ENCODE measurements around the gene FXYD3.

DNA sequence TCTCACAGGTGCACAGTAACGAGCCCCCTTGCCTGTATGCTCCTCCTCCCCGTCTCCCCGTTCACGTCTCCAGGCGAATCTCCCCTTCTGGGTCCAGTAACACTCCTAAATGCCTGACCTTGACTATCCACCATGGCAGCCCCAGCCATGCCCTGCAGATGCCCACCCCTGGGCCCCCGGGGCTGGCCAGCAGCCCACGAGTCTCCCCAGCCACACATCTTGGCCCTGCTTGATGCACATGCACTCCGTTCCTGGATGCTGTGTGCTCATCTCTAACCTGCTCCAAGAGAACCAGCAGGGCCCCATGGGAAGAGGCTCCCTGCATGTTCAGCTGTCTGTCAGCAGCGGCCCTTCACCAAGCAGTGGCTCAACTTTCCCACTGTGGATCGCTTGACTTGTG is 42.1 kb upstream of the FXYD3 start:
- TF ChIP-seq, protein P1, sequence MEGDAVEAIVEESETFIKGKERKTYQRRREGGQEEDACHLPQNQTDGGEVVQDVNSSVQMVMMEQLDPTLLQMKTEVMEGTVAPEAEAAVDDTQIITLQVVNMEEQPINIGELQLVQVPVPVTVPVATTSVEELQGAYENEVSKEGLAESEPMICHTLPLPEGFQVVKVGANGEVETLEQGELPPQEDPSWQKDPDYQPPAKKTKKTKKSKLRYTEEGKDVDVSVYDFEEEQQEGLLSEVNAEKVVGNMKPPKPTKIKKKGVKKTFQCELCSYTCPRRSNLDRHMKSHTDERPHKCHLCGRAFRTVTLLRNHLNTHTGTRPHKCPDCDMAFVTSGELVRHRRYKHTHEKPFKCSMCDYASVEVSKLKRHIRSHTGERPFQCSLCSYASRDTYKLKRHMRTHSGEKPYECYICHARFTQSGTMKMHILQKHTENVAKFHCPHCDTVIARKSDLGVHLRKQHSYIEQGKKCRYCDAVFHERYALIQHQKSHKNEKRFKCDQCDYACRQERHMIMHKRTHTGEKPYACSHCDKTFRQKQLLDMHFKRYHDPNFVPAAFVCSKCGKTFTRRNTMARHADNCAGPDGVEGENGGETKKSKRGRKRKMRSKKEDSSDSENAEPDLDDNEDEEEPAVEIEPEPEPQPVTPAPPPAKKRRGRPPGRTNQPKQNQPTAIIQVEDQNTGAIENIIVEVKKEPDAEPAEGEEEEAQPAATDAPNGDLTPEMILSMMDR (IDR thresholded peaks at IDR 0.05): no peak
- TF ChIP-seq POLR2A (IDR thresholded peaks at IDR 0.05): no peak
